Erythroblast (primary cell): ENCODE data around the gene SVIP.

Source experiments
- GATA1 ChIP-seq: IDR thresholded peaks from 2 replicates; pipeline ENCODE4 v1.6.1; 2011; ENCODE audit warnings: low read depth, mild to moderate bottlenecking, control low read depth, low read length, moderate library complexity
- POLR2A ChIP-seq: IDR thresholded peaks from 2 replicates; pipeline ENCODE4 v1.6.1; 2011; ENCODE audit warnings: mild to moderate bottlenecking, low read length

DNA sequence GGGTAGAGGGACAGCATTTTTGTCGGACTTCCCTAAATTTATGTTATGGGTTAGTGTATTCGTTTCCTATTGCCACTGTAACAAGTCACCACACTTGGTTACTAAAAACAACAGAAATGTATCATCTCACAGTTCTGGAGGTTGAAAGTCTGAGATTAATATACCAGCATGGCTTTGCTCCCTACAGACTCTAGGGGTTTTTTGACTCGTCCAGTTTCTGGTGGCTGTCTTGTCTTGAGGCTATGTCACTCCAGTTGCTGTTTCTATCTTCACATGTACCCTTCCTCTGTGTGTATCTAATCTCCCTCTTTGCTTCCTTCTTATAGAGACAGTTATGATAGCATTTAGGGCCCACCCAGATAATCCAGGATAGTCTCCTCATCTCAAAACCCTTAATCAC lies 39.7 kb upstream of the SVIP start:
- TF ChIP-seq POLR2A (no peak), GATA1 (no peak)
